HCT116 (cell line): ENCODE results near the gene SEMA5A. TPM values are rescaled to one million over a fixed set of nuclear protein-coding genes. Genes with fewer than 3 reads are reported as not detected.

Experiments used
- ATAC-seq: fragments of 200-7000 bp; cut with Tn5 transposase; 2 replicates; pipeline ENCODE4 v1.9.1; 2020; ENCODE audit warnings: mild to moderate bottlenecking, moderate library complexity
- BruUV-seq: library from RNA; stranded (reverse); fragments of 400-500 nt; replicated peaks from 2 replicates; lab custom pipeline; 2021; lab: Mats Ljungman, UMichigan
- CTCF ChIA-PET: fragments of 300-600 bp; sonication (Branson Sonifier 250); formaldehyde crosslinking; loops from one replicate; lab custom pipeline; 2021; ENCODE audit warnings: antibody characterized with exemption; lab: Charles Lee
- POLR2A ChIA-PET: fragments of 300-600, 350-600 bp; sonication (Branson Sonifier 250); formaldehyde crosslinking; loops from one replicate; lab custom pipeline; 2021; ENCODE audit warnings: antibody characterized with exemption; lab: Charles Lee
- RAD21 ChIA-PET, 2 experiments: fragments of 300-600 bp; sonication (Branson Sonifier 250); formaldehyde crosslinking; loops; one replicate each; lab custom pipeline; 2023; ENCODE audit warnings: low total read pairs in 2 of 2; ENCODE audit not compliant: uncharacterized antibody in 2 of 2, unreplicated experiment in 2 of 2, low non-redundant PET in 1 of 2; lab: Charles Lee
- DNase-seq: peaks from one replicate; pipeline ENCODE4 v3.0.0-alpha.2; 2010; ENCODE audit warnings: low read depth, low spot score
- H2AFZ ChIP-seq: fragments of 200-600 bp; shearing (Covaris generic), sonication (generic); 2 replicates; pipeline ENCODE4 v1.6.1; 2017; ENCODE audit warnings: low read depth, mixed run types, mixed read lengths, antibody characterized with exemption, low read length; ENCODE audit not compliant: poor library complexity, severe bottlenecking
- H3K27ac ChIP-seq: 2 replicates; pipeline ENCODE4 v1.5.1; 2012; ENCODE audit warnings: low read depth, low read length
- H3K27me3 ChIP-seq: fragments of 200-600 bp; sonication (generic); 2 replicates; pipeline ENCODE4 v1.6.1; 2016; ENCODE audit warnings: mixed run types, low read length, mixed read lengths; ENCODE audit not compliant: insufficient read depth
- H3K36me3 ChIP-seq, 2 experiments: fragments of 200-500 bp in 1 of 2; fragments of 200-600 bp in 1 of 2; sonication (Bioruptor generic) in 1 of 2; sonication (generic) in 1 of 2; 2 replicates each; pipeline versions ENCODE4 v1.5.1 to v1.6.1; 2014 to 2016; ENCODE audit warnings: low read length in 2 of 2, inconsistent platforms in 1 of 2, mixed read lengths in 1 of 2, mixed run types in 1 of 2; ENCODE audit not compliant: insufficient read depth in 2 of 2, control insufficient read depth in 1 of 2
- H3K4me1 ChIP-seq, 2 experiments: fragments of 200-600 bp in 1 of 2; sonication (generic) in 1 of 2; 2 replicates each; pipeline versions ENCODE4 v1.5.1 to v1.6.1; 2012 to 2017; ENCODE audit warnings: low read length in 2 of 2, inconsistent platforms in 1 of 2, mild to moderate bottlenecking in 1 of 2, mixed read lengths in 1 of 2, mixed run types in 1 of 2, moderate library complexity in 1 of 2; ENCODE audit not compliant: insufficient read depth in 2 of 2, control insufficient read depth in 1 of 2
- H3K4me2 ChIP-seq: fragments of 200-600 bp; sonication (generic); 2 replicates; pipeline ENCODE4 v1.6.1; 2017; ENCODE audit warnings: mixed run types, low read length, mixed read lengths
- H3K4me3 ChIP-seq, 2 experiments: fragments of 200-600 bp in 1 of 2; sonication (generic) in 1 of 2; replicated peaks in 1 of 2; 2 replicates each; pipeline ENCODE4 v1.5.1; 2011 to 2016; ENCODE audit warnings: low read length in 2 of 2, control low read depth in 1 of 2, low read depth in 1 of 2, mild to moderate bottlenecking in 1 of 2, mixed read lengths in 1 of 2, mixed run types in 1 of 2
- H3K79me2 ChIP-seq: fragments of 200-600 bp; sonication (generic); 2 replicates; pipeline ENCODE4 v1.6.1; 2017; ENCODE audit warnings: mild to moderate bottlenecking, mixed run types, low read length, moderate library complexity, mixed read lengths; ENCODE audit not compliant: insufficient read depth
- H3K9ac ChIP-seq: fragments of 200-600 bp; sonication (generic); 2 replicates; pipeline ENCODE4 v1.6.1; 2016; ENCODE audit warnings: low read length, mixed read lengths
- H3K9me2 ChIP-seq: fragments of 200-600 bp; sonication (generic), shearing (Covaris generic); 2 replicates; pipeline ENCODE4 v1.6.1; 2017; ENCODE audit warnings: mixed run types, mild to moderate bottlenecking, moderate library complexity; ENCODE audit not compliant: insufficient read depth
- H3K9me3 ChIP-seq, 2 experiments: fragments of 200-500 bp in 1 of 2; fragments of 200-600 bp in 1 of 2; sonication (Bioruptor generic) in 1 of 2; sonication (generic) in 1 of 2; 2 replicates each; pipeline ENCODE4 v1.6.1; 2014 to 2017; ENCODE audit warnings: low read length in 2 of 2, mixed read lengths in 2 of 2, inconsistent platforms in 1 of 2, low read depth in 1 of 2, mild to moderate bottlenecking in 1 of 2, mixed run types in 1 of 2, moderate library complexity in 1 of 2; ENCODE audit not compliant: control insufficient read depth in 1 of 2, insufficient read depth in 1 of 2
- H4K20me1 ChIP-seq: fragments of 200-600 bp; sonication (generic), shearing (Covaris generic); 2 replicates; pipeline ENCODE4 v1.6.1; 2017; ENCODE audit warnings: mixed run types, mild to moderate bottlenecking, moderate library complexity; ENCODE audit not compliant: insufficient read depth
- CBX3 ChIP-seq: IDR thresholded peaks from 2 replicates; pipeline ENCODE4 v1.6.1; 2012; ENCODE audit warnings: low read depth
- CEBPB ChIP-seq: IDR thresholded peaks from 2 replicates; pipeline ENCODE4 v1.6.1; 2012; ENCODE audit warnings: low read depth
- EGR1 ChIP-seq: IDR thresholded peaks from 2 replicates; pipeline ENCODE4 v1.6.1; 2012; ENCODE audit warnings: low read depth
- ELF1 ChIP-seq: IDR thresholded peaks from 2 replicates; pipeline ENCODE4 v1.6.1; 2012; ENCODE audit warnings: low read depth, borderline replicate concordance
- POLR2A ChIP-seq: IDR thresholded peaks from 2 replicates; pipeline ENCODE4 v1.7.0; 2011; ENCODE audit warnings: borderline replicate concordance; ENCODE audit not compliant: insufficient read depth, insufficient read length; ENCODE audit errors: extremely low read depth
- POLR2AphosphoS5 ChIP-seq: IDR thresholded peaks from 2 replicates; pipeline ENCODE4 v1.6.1; 2011; ENCODE audit warnings: mild to moderate bottlenecking, low read depth, low read length, moderate library complexity
- SP1 ChIP-seq: IDR thresholded peaks from 2 replicates; pipeline ENCODE4 v1.6.1; 2012; ENCODE audit warnings: low read depth
- SRF ChIP-seq: IDR thresholded peaks from 2 replicates; pipeline ENCODE4 v1.6.1; 2012; ENCODE audit warnings: low read depth
- TCF7L2 ChIP-seq: IDR thresholded peaks from 2 replicates; pipeline ENCODE4 v1.7.0; 2011; ENCODE audit warnings: borderline replicate concordance, inconsistent platforms; ENCODE audit not compliant: insufficient read depth, insufficient read length; ENCODE audit errors: extremely low read depth
- YY1 ChIP-seq: IDR thresholded peaks from 2 replicates; pipeline ENCODE4 v1.6.1; 2011; ENCODE audit warnings: low read length, low read depth, moderate library complexity, mild to moderate bottlenecking; ENCODE audit not compliant: insufficient replicate concordance; ENCODE audit errors: extremely low read depth
- ZFX ChIP-seq: fragments of 450-650 bp; IDR thresholded peaks from 2 replicates; pipeline ENCODE4 v1.6.1; 2017
- intact Hi-C: fragments of 100-400 bp; cut with micrococcal nuclease; formaldehyde crosslinking; loops from 2 replicates; pipeline ENCODE4 v1.10.0; 2022
- total RNA-seq: library from RNA; stranded (reverse); gene quantifications from one replicate; pipeline ENCODE4 v1.2.1, GENCODE V29; 2021; ENCODE audit not compliant: unreplicated experiment
- TF ChIP-seq, protein P1 (sequence below): IDR thresholded peaks from 2 replicates; pipeline ENCODE4 v1.6.1; 2012
- TF ChIP-seq, protein P2 (sequence below): IDR thresholded peaks from 2 replicates; pipeline ENCODE4 v1.6.1; 2012
- TF ChIP-seq, protein P3 (sequence below): IDR thresholded peaks from 2 replicates; pipeline ENCODE4 v1.6.1; 2012; ENCODE audit warnings: low read depth
- TF ChIP-seq, protein P4 (sequence below), 3 experiments: fragments of 200-600 bp in 1 of 3; sonication (generic) in 1 of 3; IDR thresholded peaks in 2 of 3; conservative IDR thresholded peaks in 1 of 3; 2 replicates each; pipeline ENCODE4 v1.5.1; 2012 to 2017; ENCODE audit warnings: low read depth in 2 of 3, low read length in 2 of 3, antibody characterized with exemption in 1 of 3, borderline replicate concordance in 1 of 3, control low read depth in 1 of 3, mild to moderate bottlenecking in 1 of 3, mixed read lengths in 1 of 3, mixed run types in 1 of 3, moderate library complexity in 1 of 3; ENCODE audit not compliant: insufficient read depth in 1 of 3

Gene SEMA5A
- total RNA-seq, 1 experiment from 2014 or later = 0.02 TPM

DNA sequence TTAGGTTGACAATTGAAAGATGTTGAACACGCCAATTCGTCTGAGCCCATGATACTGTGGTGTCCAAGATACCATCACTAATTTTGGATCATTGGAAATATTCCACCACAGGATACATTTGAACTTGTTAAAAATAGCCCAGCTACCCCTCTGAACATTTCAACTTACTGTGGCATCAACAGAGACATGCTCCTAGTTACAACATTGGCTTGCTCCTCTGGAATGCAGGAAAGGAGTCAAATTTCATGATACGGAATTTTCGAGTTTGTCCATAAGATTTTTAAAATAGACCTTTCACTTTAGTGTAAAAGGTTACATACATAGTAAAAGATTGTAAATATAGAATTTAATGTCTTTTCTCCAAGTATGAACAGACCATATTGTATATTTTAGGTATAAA lies 12.8 kb downstream of the SEMA5A start:
- Histone ChIP-seq H3K27me3 (no peaks in the 10 kb centered on the region), H3K9me3 (peaks cover 0 to 13% of the 10 kb centered on the region in 2 experiments; a peak in 2 of 4 replicates), H2AFZ (no peak overlapping the region), H4K20me1 (no peaks in the 10 kb centered on the region), H3K79me2 (no peaks in the 10 kb centered on the region), H3K9ac (no peak overlapping the region), H3K4me1 (no peaks in the 10 kb centered on the region), H3K27ac (no peak overlapping the region), H3K36me3 (no peaks in the 10 kb centered on the region), H3K4me2 (no peak overlapping the region), H3K9me2 (no peaks in the 10 kb centered on the region)
- intact Hi-C loops = no loop called here
- ChIA-PET CTCF (no interaction called here), POLR2A (no interaction called here), RAD21 (no interaction called here)
- DNase-seq (no peak), ATAC-seq (no peak)
- TF ChIP-seq, protein P1, sequence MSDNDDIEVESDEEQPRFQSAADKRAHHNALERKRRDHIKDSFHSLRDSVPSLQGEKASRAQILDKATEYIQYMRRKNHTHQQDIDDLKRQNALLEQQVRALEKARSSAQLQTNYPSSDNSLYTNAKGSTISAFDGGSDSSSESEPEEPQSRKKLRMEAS = no peak
- TF ChIP-seq, protein P2, sequence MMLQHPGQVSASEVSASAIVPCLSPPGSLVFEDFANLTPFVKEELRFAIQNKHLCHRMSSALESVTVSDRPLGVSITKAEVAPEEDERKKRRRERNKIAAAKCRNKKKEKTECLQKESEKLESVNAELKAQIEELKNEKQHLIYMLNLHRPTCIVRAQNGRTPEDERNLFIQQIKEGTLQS = no peak
- TF ChIP-seq POLR2A = no peak
- TF ChIP-seq SP1 = no peak
- TF ChIP-seq, protein P3, sequence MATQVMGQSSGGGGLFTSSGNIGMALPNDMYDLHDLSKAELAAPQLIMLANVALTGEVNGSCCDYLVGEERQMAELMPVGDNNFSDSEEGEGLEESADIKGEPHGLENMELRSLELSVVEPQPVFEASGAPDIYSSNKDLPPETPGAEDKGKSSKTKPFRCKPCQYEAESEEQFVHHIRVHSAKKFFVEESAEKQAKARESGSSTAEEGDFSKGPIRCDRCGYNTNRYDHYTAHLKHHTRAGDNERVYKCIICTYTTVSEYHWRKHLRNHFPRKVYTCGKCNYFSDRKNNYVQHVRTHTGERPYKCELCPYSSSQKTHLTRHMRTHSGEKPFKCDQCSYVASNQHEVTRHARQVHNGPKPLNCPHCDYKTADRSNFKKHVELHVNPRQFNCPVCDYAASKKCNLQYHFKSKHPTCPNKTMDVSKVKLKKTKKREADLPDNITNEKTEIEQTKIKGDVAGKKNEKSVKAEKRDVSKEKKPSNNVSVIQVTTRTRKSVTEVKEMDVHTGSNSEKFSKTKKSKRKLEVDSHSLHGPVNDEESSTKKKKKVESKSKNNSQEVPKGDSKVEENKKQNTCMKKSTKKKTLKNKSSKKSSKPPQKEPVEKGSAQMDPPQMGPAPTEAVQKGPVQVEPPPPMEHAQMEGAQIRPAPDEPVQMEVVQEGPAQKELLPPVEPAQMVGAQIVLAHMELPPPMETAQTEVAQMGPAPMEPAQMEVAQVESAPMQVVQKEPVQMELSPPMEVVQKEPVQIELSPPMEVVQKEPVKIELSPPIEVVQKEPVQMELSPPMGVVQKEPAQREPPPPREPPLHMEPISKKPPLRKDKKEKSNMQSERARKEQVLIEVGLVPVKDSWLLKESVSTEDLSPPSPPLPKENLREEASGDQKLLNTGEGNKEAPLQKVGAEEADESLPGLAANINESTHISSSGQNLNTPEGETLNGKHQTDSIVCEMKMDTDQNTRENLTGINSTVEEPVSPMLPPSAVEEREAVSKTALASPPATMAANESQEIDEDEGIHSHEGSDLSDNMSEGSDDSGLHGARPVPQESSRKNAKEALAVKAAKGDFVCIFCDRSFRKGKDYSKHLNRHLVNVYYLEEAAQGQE = no peak
- TF ChIP-seq, protein P4, sequence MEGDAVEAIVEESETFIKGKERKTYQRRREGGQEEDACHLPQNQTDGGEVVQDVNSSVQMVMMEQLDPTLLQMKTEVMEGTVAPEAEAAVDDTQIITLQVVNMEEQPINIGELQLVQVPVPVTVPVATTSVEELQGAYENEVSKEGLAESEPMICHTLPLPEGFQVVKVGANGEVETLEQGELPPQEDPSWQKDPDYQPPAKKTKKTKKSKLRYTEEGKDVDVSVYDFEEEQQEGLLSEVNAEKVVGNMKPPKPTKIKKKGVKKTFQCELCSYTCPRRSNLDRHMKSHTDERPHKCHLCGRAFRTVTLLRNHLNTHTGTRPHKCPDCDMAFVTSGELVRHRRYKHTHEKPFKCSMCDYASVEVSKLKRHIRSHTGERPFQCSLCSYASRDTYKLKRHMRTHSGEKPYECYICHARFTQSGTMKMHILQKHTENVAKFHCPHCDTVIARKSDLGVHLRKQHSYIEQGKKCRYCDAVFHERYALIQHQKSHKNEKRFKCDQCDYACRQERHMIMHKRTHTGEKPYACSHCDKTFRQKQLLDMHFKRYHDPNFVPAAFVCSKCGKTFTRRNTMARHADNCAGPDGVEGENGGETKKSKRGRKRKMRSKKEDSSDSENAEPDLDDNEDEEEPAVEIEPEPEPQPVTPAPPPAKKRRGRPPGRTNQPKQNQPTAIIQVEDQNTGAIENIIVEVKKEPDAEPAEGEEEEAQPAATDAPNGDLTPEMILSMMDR (IDR thresholded peaks at IDR 0.05 in 2 of 3, conservative IDR thresholded peaks at IDR 0.05 in 1 of 3; ENCODE audit: borderline replicate concordance in 1 of 3, insufficient read depth in 1 of 3, low read depth in 2 of 3, low read length in 2 of 3) = no peak
- no peak for TF ChIP-seq CEBPB
- TF ChIP-seq TCF7L2 = no peak
- TF ChIP-seq EGR1 = no peak
- TF ChIP-seq YY1 = no peak
- TF ChIP-seq SRF = no peak
- no peak for TF ChIP-seq ZFX
- no peak for TF ChIP-seq CBX3
- no peak for TF ChIP-seq POLR2AphosphoS5
- no peak for TF ChIP-seq ELF1
- TF ChIP-seq, all 23 proteins: peak for 0
- no peak overlapping the region for H3K4me3 ChIP-seq
- no TSS peak for BruUV-seq
